Small intestine (tissue), 7 donors: ENCODE measurements around the gene PITPNC1. TPM values are rescaled to one million over a fixed set of nuclear protein-coding genes. Genes with fewer than 3 reads are reported as not detected.

Experiments
- DNase-seq, 2 donors: peaks; one replicate each; pipeline versions ENCODE4 v3.0.0 to v3.0.0-alpha.2; 2013
- FAIRE-seq: peaks from 2 replicates; lab custom pipeline; 2012; peaks lifted over from hg19 to GRCh38; lab: Jason Lieb, UNC
- H3K27ac ChIP-seq, 3 donors: one replicate each; pipeline ENCODE4 v1.5.1; 2013; ENCODE audit warnings: low read length in 2 of 3, mild to moderate bottlenecking in 2 of 3, control low read depth in 1 of 3, inconsistent platforms in 1 of 3, low read depth in 1 of 3, moderate library complexity in 1 of 3
- H3K27me3 ChIP-seq, 3 donors: one replicate each; pipeline ENCODE4 v1.6.1; 2013; ENCODE audit warnings: low read length in 3 of 3, inconsistent platforms in 1 of 3; ENCODE audit not compliant: control insufficient read depth in 3 of 3, insufficient read depth in 3 of 3
- H3K36me3 ChIP-seq, 3 donors: one replicate each; pipeline ENCODE4 v1.6.1; 2013; ENCODE audit warnings: low read length in 3 of 3, inconsistent platforms in 1 of 3, low read depth in 1 of 3, mild to moderate bottlenecking in 1 of 3, moderate library complexity in 1 of 3; ENCODE audit not compliant: control insufficient read depth in 3 of 3, insufficient read depth in 2 of 3
- H3K4me1 ChIP-seq, 3 donors: one replicate each; pipeline ENCODE4 v1.6.1; 2013; ENCODE audit warnings: low read length in 2 of 3, inconsistent platforms in 1 of 3, low read depth in 1 of 3, mild to moderate bottlenecking in 1 of 3, moderate library complexity in 1 of 3; ENCODE audit not compliant: control insufficient read depth in 3 of 3, insufficient read depth in 2 of 3
- H3K4me3 ChIP-seq, 3 donors: one replicate each; pipeline ENCODE4 v1.5.1; 2013; ENCODE audit warnings: low read length in 3 of 3, control low read depth in 1 of 3, inconsistent platforms in 1 of 3, low read depth in 1 of 3, mild to moderate bottlenecking in 1 of 3, moderate library complexity in 1 of 3
- H3K9me3 ChIP-seq, 2 donors: one replicate each; pipeline ENCODE4 v1.6.1; 2013; ENCODE audit warnings: low read depth in 1 of 2, low read length in 1 of 2; ENCODE audit not compliant: control insufficient read depth in 2 of 2, insufficient read depth in 1 of 2
- WGBS, 3 donors: extraction: QIAGEN DNeasy Blood & Tissue Kit; methylation state at CpG; one replicate each; pipeline ENCODE4 v1.1.7; 2013; 5-methylcytosine and 5-hydroxymethylcytosine counted together
- polyA plus RNA-seq, 4 donors: library from polyadenylated mRNA; stranded (reverse) in 3 of 4; unstranded in 1 of 4; fragments of 200-250 nt in 3 of 4; fragments of 120-200 nt in 1 of 4; gene quantifications; one replicate each; pipeline versions ENCODE4 v1.2.1 to v1.2.3, GENCODE V29; 2013
- donor health status: healthy with polysubstance abuse.
- donor health status: control.
- donor health status: control.
- donor health status: Bipolar disorder and iron deficiency.
- donor health status: healthy.

PITPNC1 gene
- polyA plus RNA-seq, 4 donors = 0.67 to 11.7 (median 3.4) TPM

DNA sequence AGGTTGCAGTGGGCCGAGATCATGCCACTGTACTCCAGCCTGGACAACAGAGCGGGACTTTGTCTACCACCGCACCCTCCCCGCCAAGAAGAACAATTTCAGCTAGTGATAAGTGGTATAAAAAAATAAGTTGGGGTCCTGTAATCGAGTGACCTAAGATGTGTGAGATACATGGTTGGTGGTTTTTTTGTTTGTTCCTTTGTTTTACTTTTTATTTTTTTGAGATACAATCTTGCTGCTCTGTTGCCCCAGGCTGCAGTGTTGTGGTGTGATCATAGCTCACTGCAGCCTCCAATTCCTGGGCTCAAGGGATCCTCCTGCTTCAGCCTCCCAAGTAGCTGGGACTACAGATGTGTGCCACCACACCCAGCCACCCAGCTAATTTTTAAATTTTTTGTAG is 58.7 kb downstream of the PITPNC1 start:
- peak overlapping the region in 2 of 3 donors; percentile 50 to 93 for H3K27ac ChIP-seq
- FAIRE-seq = no peak

DNA sequence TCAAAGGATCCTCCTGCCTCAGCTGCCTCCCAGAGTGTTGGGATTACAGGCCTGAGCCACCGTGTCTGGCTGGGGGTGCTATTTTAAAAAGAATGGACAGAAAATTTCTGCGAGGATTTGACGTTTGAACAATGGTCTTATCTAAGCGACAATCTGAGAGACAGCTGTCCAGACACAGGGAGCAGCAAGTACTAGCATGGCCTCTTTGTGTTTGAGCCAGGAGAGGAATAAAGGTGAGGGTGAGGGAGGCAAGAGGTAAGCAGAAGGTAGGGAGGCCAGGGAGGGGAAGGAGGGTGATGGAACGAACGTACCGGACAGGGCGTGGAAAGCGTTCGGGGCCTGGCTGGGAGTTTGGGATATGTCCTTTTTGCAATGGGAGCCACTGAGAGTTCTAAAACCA is 59.2 kb downstream of the PITPNC1 start:
- WGBS, 3 donors = 81 to 89% (median 88%) methylated on average over 10 of the region's 10 CpGs
- no peak for FAIRE-seq
- Histone ChIP-seq H3K27ac (peak overlapping the region in 2 of 3 donors; percentile 22 to 93), H3K27me3 (no peaks in the 10 kb centered on the region), H3K9me3 (no peaks in the 10 kb centered on the region), H3K4me1 (peaks cover 0 to 21% (median 0%) of the 10 kb centered on the region in 3 donors), H3K4me3 (no peak overlapping the region), H3K36me3 (no peaks in the 10 kb centered on the region)
- no peak for DNase-seq

More for the DNA sequence above, 58.7 kb downstream of the PITPNC1 start:
- WGBS, 3 donors = 90 to 96% (median 94%) methylated on average over 5 of the region's 5 CpGs
- Histone ChIP-seq H3K4me1 (peaks cover 0 to 22% (median 0%) of the 10 kb centered on the region in 3 donors), H3K9me3 (no peaks in the 10 kb centered on the region), H3K36me3 (no peaks in the 10 kb centered on the region), H3K4me3 (no peak overlapping the region), H3K27me3 (no peaks in the 10 kb centered on the region)
- DNase-seq = no peak

DNA sequence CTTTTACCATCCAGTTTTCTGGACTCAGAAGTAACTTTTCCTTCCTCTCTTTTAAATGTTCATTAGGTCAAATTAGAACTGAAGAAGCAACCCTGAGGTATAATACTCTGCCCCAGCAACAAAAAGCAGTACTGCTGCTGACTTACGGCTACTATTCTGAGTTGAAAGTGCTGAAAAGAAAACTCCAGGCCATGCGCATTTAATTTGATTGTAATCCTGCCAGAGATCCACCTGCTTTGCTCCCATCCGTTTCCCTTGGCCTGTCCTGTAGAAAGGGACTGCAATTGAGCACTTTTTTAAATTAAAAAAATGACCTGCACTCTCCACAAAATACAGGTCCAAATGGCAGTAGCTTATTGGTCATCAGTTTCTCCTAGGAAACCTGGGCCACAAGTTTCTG is 61.6 kb downstream of the PITPNC1 start:
- 78 to 96% (median 87%) methylated on average over 3 of the region's 3 CpGs for WGBS, 3 donors
- H3K4me1 ChIP-seq = peaks cover 0 to 17% (median 0%) of the 10 kb centered on the region in 3 donors

DNA sequence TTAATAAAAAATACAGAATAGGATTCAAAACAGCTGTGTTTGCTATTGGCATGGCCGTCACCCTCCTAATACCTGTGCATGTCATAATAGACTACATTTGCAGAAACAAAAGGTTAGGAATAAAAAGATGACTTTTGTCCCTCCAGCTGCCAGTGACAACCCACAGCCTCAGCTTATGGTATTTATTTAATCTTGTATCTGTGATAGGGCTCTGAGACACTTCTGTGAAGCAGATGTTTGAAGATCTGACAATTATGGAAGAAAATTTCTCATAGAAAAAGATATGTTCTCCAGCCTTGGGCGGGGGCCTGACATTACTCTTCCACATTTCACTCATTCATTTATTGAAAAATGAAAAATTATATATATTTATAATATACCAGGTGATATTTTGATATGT is 62.2 kb downstream of the PITPNC1 start:
- peaks cover 0 to 17% (median 0%) of the 10 kb centered on the region in 3 donors for H3K4me1 ChIP-seq
- no peak for FAIRE-seq
- no peaks in the 10 kb centered on the region for H3K36me3 ChIP-seq
- H3K27ac ChIP-seq = no peak overlapping the region
- peaks cover 0 to 2% (median 0%) of the 10 kb centered on the region in 3 donors for H3K27me3 ChIP-seq
- 86 to 94% (median 90%) methylated on average over 2 of the region's 2 CpGs for WGBS, 3 donors
- DNase-seq = no peak
- H3K4me3 ChIP-seq = no peak overlapping the region
- no peaks in the 10 kb centered on the region for H3K9me3 ChIP-seq

More for the DNA sequence above, 61.6 kb downstream of the PITPNC1 start:
- FAIRE-seq (no peak), DNase-seq (no peak)
- Histone ChIP-seq H3K36me3 (no peaks in the 10 kb centered on the region), H3K27ac (no peak overlapping the region), H3K27me3 (peaks cover 0 to 2% (median 0%) of the 10 kb centered on the region in 3 donors), H3K4me3 (no peak overlapping the region), H3K9me3 (no peaks in the 10 kb centered on the region)

DNA sequence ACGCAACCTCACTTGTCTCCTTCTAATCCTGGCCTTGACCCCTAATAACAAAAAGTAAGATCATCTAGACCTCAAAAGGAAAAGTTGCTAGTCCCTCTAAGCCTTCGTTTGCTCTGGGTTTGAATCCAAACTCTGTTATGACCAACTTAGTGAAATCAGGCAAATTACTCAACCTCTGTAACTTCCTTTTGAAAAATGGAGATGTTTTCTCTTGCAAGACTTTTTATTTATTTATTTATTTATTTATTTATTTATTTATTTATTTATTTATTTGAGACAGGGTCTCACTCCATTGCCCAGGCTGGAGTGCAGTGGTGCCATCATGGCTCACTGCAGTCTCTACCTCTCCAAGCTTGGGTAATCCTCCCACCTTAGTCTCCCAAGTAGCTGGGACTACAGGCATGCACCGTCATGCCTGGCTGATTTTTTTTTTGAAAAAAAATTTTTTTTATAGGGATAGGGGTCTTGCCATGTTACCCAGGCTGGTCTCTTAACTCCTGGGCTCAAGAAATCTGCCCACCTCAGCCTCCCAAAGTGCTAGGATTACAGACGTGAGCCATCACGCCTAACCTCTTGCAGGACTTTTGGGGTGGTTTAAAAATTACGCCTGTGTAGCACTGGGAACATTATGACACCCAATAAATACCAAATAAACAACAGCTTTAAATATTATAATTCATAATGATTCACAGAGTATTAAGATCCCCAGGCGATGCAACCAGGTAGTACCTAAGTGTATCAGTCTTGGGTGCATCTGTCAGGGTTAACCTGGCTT is 63.4 kb downstream of the PITPNC1 start:
- Histone ChIP-seq H3K27me3 (peaks cover 0 to 2% (median 0%) of the 10 kb centered on the region in 3 donors), H3K36me3 (no peaks in the 10 kb centered on the region), H3K27ac (peak overlapping the region in 1 of 3 donors; percentile 82), H3K4me1 (peaks cover 0 to 17% (median 0%) of the 10 kb centered on the region in 3 donors), H3K9me3 (no peaks in the 10 kb centered on the region), H3K4me3 (no peak overlapping the region)
- WGBS, 3 donors = 66 to 70% (median 68%) methylated on average over 7 of the region's 7 CpGs
- no peak for DNase-seq
- FAIRE-seq = no peak

DNA sequence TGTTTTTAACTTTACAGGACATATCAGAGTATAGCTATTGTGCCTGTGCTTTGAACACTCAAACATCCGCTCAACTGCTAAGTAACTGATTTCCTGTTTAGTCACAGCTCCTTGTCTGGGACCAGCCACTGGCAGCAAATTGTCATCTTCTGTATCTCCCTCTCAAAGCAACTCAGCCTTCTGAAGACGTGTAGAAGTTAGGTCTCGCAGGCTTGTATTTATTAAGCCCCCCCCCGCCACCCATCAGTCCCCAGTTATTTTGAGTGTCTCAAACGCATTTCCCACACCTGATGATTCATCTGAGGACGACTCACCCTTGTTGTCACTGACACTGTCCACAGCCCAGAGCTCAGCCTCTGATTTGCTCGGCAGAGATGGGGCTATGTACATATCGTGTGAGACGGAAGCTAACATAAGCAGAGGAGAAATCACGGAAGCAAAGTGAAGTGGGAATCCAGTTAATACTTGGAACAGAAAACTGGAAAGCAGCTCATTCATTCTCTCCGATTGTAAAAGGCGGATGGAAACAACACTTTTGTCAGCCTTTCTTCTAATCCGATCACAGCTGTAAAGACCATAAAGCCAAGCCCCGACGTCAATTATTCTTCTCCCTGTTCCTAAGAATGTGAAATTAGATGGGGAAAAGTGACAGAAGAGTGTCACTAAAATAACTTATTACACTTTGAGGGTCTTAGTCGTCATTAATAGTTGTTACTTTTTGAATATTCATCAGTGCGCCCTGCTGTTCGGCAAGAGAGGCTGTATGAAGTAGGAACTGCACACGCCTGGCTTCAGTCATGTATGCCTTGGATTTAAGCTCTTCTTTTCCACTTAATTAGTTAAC is 64.2 kb downstream of the PITPNC1 start:
- DNase-seq (peak; percentile 31 to 61), FAIRE-seq (no peak)
- WGBS, 3 donors = 46 to 63% (median 57%) methylated on average over 19 of the region's 19 CpGs
- H3K9me3 ChIP-seq = no peaks in the 10 kb centered on the region
- H3K27me3 ChIP-seq = peaks cover 0 to 2% (median 0%) of the 10 kb centered on the region in 3 donors
- H3K27ac ChIP-seq = peak overlapping the region in 2 of 3 donors; percentile 59 to 72
- H3K36me3 ChIP-seq = no peaks in the 10 kb centered on the region
- H3K4me1 ChIP-seq = peaks cover 0 to 14% (median 0%) of the 10 kb centered on the region in 3 donors
- H3K4me3 ChIP-seq = no peak overlapping the region

DNA sequence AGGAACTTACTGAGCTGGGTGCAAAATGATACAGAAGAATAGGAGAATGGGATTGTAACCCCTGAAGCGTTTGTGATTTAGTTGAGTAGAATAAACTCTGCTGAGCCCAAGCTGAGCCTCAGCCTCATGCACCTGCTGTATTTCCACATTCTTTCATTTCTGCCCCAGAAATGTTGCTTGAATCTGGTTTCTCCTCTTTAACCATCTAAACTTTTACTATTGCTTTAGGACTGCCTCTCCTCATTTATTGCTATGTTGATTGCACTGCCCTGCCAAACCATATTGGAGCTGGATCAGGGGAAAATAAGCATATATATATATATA is 64.8 kb downstream of the PITPNC1 start:
- Histone ChIP-seq H3K27ac (peak overlapping the region in 2 of 3 donors; percentile 59 to 72), H3K4me3 (no peak overlapping the region), H3K9me3 (no peaks in the 10 kb centered on the region), H3K36me3 (no peaks in the 10 kb centered on the region), H3K4me1 (peaks cover 0 to 13% (median 0%) of the 10 kb centered on the region in 3 donors), H3K27me3 (peaks cover 0 to 2% (median 0%) of the 10 kb centered on the region in 3 donors)
- FAIRE-seq (no peak), DNase-seq (no peak)
- 55 to 80% (median 63%) methylated on average over 1 of the region's 1 CpG for WGBS, 3 donors
